Parathyroid adenoma (tissue), 2 donors: ENCODE data around the gene KLK14.

ENCODE experiments used
- H2AFZ ChIP-seq: fragments of 300-600 bp; sonication (generic); one replicate; pipeline ENCODE4 v1.7.0; 2017; ENCODE audit warnings: antibody characterized with exemption, mild to moderate bottlenecking
- H3K27ac ChIP-seq: fragments of 300-600 bp; sonication (generic); one replicate; pipeline ENCODE4 v1.7.0; 2017
- H3K27me3 ChIP-seq: fragments of 300-600 bp; sonication (generic); one replicate; pipeline ENCODE4 v1.7.0; 2017; ENCODE audit warnings: low read length; ENCODE audit not compliant: control insufficient read depth, insufficient read depth
- H3K36me3 ChIP-seq: fragments of 300-600 bp; sonication (generic); one replicate; pipeline ENCODE4 v1.7.0; 2017; ENCODE audit warnings: low read length; ENCODE audit not compliant: control insufficient read depth, insufficient read depth
- H3K4me1 ChIP-seq: fragments of 300-600 bp; sonication (generic); one replicate; pipeline ENCODE4 v1.7.0; 2017; ENCODE audit warnings: control low read depth
- H3K4me2 ChIP-seq: fragments of 300-600 bp; sonication (generic); one replicate; pipeline ENCODE4 v1.7.0; 2017; ENCODE audit warnings: low read length
- H3K4me3 ChIP-seq: fragments of 300-600 bp; sonication (generic); one replicate; pipeline ENCODE4 v1.7.0; 2017; ENCODE audit warnings: low read depth, low read length
- H3K79me2 ChIP-seq: fragments of 300-600 bp; sonication (generic); one replicate; pipeline ENCODE4 v1.7.0; 2017; ENCODE audit warnings: control low read depth
- H3K9ac ChIP-seq: fragments of 300-600 bp; sonication (generic); one replicate; pipeline ENCODE4 v1.7.0; 2017; ENCODE audit warnings: mild to moderate bottlenecking
- H3K9me3 ChIP-seq: fragments of 300-600 bp; sonication (generic); one replicate; pipeline ENCODE4 v1.7.0; 2017; ENCODE audit warnings: low read length; ENCODE audit not compliant: control insufficient read depth
- TF ChIP-seq, protein P1 (sequence below): fragments of 300-600 bp; sonication (generic); IDR thresholded peaks from one replicate; pipeline ENCODE4 v1.7.0; 2017; ENCODE audit warnings: antibody characterized with exemption, mild to moderate bottlenecking
- donor health status: primary hyperparathyroidism.

Gene KLK14

DNA sequence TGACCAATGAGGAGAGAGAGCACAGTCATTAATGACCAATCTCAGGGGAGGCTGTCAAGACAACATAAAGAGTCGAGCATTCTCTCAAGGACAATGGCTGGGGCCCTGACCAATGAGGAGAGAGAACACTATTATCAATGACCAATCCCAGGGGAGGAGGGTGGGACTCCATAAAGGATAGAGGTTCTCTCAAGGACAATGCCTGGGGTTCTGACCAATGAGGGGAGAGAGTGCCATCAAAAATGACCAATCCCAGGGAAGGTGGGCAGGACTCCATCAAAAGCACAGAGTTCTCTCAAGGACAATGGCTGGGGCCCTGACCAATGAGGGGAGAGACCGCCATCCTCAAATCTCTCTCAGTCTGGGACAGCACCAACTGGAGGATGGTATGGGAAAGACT, 53.0 kb downstream of the KLK14 start:
- TF ChIP-seq, protein P1, sequence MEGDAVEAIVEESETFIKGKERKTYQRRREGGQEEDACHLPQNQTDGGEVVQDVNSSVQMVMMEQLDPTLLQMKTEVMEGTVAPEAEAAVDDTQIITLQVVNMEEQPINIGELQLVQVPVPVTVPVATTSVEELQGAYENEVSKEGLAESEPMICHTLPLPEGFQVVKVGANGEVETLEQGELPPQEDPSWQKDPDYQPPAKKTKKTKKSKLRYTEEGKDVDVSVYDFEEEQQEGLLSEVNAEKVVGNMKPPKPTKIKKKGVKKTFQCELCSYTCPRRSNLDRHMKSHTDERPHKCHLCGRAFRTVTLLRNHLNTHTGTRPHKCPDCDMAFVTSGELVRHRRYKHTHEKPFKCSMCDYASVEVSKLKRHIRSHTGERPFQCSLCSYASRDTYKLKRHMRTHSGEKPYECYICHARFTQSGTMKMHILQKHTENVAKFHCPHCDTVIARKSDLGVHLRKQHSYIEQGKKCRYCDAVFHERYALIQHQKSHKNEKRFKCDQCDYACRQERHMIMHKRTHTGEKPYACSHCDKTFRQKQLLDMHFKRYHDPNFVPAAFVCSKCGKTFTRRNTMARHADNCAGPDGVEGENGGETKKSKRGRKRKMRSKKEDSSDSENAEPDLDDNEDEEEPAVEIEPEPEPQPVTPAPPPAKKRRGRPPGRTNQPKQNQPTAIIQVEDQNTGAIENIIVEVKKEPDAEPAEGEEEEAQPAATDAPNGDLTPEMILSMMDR, result no peak

More for the DNA sequence above, 53.0 kb downstream of the KLK14 start:
- no peak overlapping the region for H3K27ac ChIP-seq
- no peak overlapping the region for H2AFZ ChIP-seq
- no peak overlapping the region for H3K4me3 ChIP-seq
- no peaks in the 10 kb centered on the region for H3K4me1 ChIP-seq
- H3K9me3 ChIP-seq, result no peaks in the 10 kb centered on the region
- no peaks in the 10 kb centered on the region for H3K79me2 ChIP-seq
- no peaks in the 10 kb centered on the region for H3K36me3 ChIP-seq
- H3K27me3 ChIP-seq, result no peaks in the 10 kb centered on the region
- no peak overlapping the region for H3K4me2 ChIP-seq
- no peak overlapping the region for H3K9ac ChIP-seq
